CD4-positive, alpha-beta T cell (primary cell): ENCODE data around the gene ANGEL1. TPM values are rescaled to one million over a fixed set of nuclear protein-coding genes. Genes with fewer than 3 reads are reported as not detected.

Experiments used
- ATAC-seq: fragments of 200-7000 bp; cut with Tn5 transposase; one replicate; pipeline ENCODE4 v1.10.0; 2022; ENCODE audit warnings: mild to moderate bottlenecking; ENCODE audit not compliant: poor library complexity
- CTCF ChIA-PET: fragments of 350-600 bp; sonication (Branson Sonifier 250); formaldehyde crosslinking; loops from one replicate; lab custom pipeline; 2021; ENCODE audit warnings: antibody characterized with exemption, inconsistent platforms; lab: Charles Lee
- POLR2A ChIA-PET: fragments of 350-600 bp; sonication (Branson Sonifier 250); formaldehyde crosslinking; loops from one replicate; lab custom pipeline; 2021; ENCODE audit warnings: antibody characterized with exemption, inconsistent platforms; lab: Charles Lee
- DNase-seq, 14 experiments: peaks; one replicate each; pipeline ENCODE4 v3.0.0-alpha.2; 2013 to 2020; ENCODE audit warnings: mixed read lengths in 2 of 14
- H3K27ac ChIP-seq, 2 donors: one replicate each; pipeline versions ENCODE4 v1.5.1 to v1.7.0; 2013; ENCODE audit warnings: low read length in 2 of 2, low read depth in 1 of 2, mild to moderate bottlenecking in 1 of 2
- H3K27me3 ChIP-seq, 2 experiments: 1 replicate in 1 of 2; 2 replicates in 1 of 2; pipeline versions ENCODE4 v1.6.1 to v1.7.0; 2013; ENCODE audit warnings: low read length in 2 of 2, control low read depth in 1 of 2, mild to moderate bottlenecking in 1 of 2, moderate library complexity in 1 of 2; ENCODE audit not compliant: insufficient read depth in 2 of 2, control insufficient read depth in 1 of 2
- H3K36me3 ChIP-seq: one replicate; pipeline ENCODE4 v1.6.1; 2013; ENCODE audit warnings: low read length, control low read depth; ENCODE audit not compliant: insufficient read depth
- H3K4me1 ChIP-seq: one replicate; pipeline ENCODE4 v1.6.1; 2013; ENCODE audit warnings: low read length, control low read depth; ENCODE audit not compliant: insufficient read depth
- H3K4me3 ChIP-seq: one replicate; pipeline ENCODE4 v1.5.1; 2013; ENCODE audit warnings: mild to moderate bottlenecking, low read length, moderate library complexity
- H3K9me3 ChIP-seq, 2 experiments: 1 replicate in 1 of 2; 2 replicates in 1 of 2; pipeline versions ENCODE4 v1.6.1 to v1.7.0; 2013; ENCODE audit warnings: low read length in 2 of 2, mild to moderate bottlenecking in 2 of 2, control low read depth in 1 of 2, moderate library complexity in 1 of 2; ENCODE audit not compliant: control insufficient read depth in 1 of 2, insufficient read depth in 1 of 2
- H3K27ac Mint-ChIP-seq: one replicate; pipeline ENCODE4 v1.8.0; 2020; ENCODE audit warnings: mixed read lengths
- H3K27me3 Mint-ChIP-seq: one replicate; pipeline ENCODE4 v1.8.0; 2021; ENCODE audit warnings: mixed read lengths
- H3K36me3 Mint-ChIP-seq: one replicate; pipeline ENCODE4 v1.8.0; 2021; ENCODE audit warnings: low read depth, mixed read lengths
- H3K4me1 Mint-ChIP-seq: one replicate; pipeline ENCODE4 v1.8.0; 2021; ENCODE audit warnings: low read depth, mixed read lengths
- H3K4me3 Mint-ChIP-seq: one replicate; pipeline ENCODE4 v1.8.0; 2020; ENCODE audit warnings: mild to moderate bottlenecking, mixed read lengths
- H3K9me3 Mint-ChIP-seq: one replicate; pipeline ENCODE4 v1.8.0; 2020; ENCODE audit warnings: mixed read lengths
- intact Hi-C, 2 experiments: fragments of 100-400 bp; cut with DNase I in 1 of 2; cut with micrococcal nuclease in 1 of 2; formaldehyde crosslinking; loops; one replicate each; pipeline versions ENCODE4 v1.15.1 to v1.9.0; 2023 to 2025; cut with DNase I, micrococcal nuclease
- total RNA-seq, 174 experiments: library from RNA in 2 of 174; stranded (reverse) in 2 of 174; gene quantifications; one replicate each; pipeline ENCODE4 v1.2.3 and lab custom pipeline; 2021 to 2026
- TF ChIP-seq, protein P1 (sequence below): fragments of 200-600 bp; IDR thresholded peaks from one replicate; pipeline ENCODE4 v1.8.0; 2022; ENCODE audit warnings: antibody characterized with exemption, mild to moderate bottlenecking

The ANGEL1 gene
- total RNA-seq, 2 experiments from 2014 or later = 10.1 to 10.4 TPM

DNA sequence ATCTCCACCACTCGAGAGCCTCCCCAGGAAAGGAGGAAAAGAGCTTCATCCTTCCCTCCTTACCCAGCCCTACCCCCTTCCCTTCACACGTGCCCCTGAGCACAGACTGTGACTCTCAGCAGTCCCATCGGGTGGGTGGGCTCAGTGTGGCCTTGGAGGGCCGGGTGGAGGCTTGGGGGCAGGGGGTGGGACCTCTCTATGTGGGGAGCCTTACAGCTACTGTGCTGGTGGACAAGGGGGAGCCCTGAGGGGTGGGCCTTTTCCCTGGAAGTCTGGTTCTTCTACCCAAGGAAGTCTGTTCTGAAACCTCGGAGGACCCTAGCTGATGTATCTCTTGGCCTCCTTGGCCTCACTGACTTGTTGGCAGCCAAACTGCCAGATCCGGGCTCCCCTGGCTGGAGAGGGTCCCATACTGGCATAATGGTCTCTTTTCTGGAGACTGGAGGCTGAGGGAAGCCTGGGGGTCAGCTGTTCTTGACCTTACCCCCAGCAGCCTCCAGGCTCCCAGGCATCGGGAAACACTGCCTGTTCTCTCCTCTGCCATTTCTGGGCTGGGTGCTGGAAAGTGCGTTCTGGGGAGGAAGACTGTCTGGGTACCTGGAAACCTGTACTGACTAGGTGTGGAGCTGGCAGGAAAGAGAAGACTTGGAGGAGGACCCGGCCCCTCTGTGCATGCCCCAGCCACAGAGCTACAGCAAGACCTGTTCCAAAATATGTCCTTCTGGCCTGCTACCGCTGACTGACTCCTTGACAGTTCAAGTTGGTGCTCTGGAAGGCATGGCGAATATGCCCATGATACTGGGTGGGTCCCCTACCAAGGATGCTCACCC lies 43.8 kb downstream of the ANGEL1 start:
- no peaks in the 10 kb centered on the region for H3K27me3 Mint-ChIP-seq
- peaks cover 15% of the 10 kb centered on the region for H3K4me1 Mint-ChIP-seq
- POLR2A ChIA-PET = interaction anchor here (1.0 to 1.4 kb wide), 3 partner anchors 9 to 44 kb away, joined by 3 to 7 read pairs (median 4); partner anchors contain the start of gene ANGEL1
- Histone ChIP-seq H3K9me3 (no peaks in the 10 kb centered on the region), H3K27ac (peak overlapping the region; percentile 70 to 78), H3K4me1 (peaks cover 37% of the 10 kb centered on the region), H3K4me3 (peak overlapping the region; percentile 5), H3K27me3 (peaks cover 0 to 2% of the 10 kb centered on the region in 2 experiments), H3K36me3 (no peaks in the 10 kb centered on the region)
- H3K9me3 Mint-ChIP-seq = no peaks in the 10 kb centered on the region
- TF ChIP-seq, protein P1, sequence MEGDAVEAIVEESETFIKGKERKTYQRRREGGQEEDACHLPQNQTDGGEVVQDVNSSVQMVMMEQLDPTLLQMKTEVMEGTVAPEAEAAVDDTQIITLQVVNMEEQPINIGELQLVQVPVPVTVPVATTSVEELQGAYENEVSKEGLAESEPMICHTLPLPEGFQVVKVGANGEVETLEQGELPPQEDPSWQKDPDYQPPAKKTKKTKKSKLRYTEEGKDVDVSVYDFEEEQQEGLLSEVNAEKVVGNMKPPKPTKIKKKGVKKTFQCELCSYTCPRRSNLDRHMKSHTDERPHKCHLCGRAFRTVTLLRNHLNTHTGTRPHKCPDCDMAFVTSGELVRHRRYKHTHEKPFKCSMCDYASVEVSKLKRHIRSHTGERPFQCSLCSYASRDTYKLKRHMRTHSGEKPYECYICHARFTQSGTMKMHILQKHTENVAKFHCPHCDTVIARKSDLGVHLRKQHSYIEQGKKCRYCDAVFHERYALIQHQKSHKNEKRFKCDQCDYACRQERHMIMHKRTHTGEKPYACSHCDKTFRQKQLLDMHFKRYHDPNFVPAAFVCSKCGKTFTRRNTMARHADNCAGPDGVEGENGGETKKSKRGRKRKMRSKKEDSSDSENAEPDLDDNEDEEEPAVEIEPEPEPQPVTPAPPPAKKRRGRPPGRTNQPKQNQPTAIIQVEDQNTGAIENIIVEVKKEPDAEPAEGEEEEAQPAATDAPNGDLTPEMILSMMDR = no peak
- DNase-seq (no peak), ATAC-seq (no peak)
- peak overlapping the region; percentile 43 for H3K4me3 Mint-ChIP-seq
- CTCF ChIA-PET = interaction anchor here (1.1 to 1.2 kb wide), 2 partner anchors 16 to 58 kb away, joined by 4 read pairs; no protein-coding TSS in a partner anchor
- no peaks in the 10 kb centered on the region for H3K36me3 Mint-ChIP-seq
- H3K27ac Mint-ChIP-seq = peak overlapping the region; percentile 94
- intact Hi-C loops = loop anchor here in 1 of 2 experiments (2.0 to 5.0 kb wide), 2 partner anchors 42 to 57 kb away; no protein-coding TSS in a partner anchor

DNA sequence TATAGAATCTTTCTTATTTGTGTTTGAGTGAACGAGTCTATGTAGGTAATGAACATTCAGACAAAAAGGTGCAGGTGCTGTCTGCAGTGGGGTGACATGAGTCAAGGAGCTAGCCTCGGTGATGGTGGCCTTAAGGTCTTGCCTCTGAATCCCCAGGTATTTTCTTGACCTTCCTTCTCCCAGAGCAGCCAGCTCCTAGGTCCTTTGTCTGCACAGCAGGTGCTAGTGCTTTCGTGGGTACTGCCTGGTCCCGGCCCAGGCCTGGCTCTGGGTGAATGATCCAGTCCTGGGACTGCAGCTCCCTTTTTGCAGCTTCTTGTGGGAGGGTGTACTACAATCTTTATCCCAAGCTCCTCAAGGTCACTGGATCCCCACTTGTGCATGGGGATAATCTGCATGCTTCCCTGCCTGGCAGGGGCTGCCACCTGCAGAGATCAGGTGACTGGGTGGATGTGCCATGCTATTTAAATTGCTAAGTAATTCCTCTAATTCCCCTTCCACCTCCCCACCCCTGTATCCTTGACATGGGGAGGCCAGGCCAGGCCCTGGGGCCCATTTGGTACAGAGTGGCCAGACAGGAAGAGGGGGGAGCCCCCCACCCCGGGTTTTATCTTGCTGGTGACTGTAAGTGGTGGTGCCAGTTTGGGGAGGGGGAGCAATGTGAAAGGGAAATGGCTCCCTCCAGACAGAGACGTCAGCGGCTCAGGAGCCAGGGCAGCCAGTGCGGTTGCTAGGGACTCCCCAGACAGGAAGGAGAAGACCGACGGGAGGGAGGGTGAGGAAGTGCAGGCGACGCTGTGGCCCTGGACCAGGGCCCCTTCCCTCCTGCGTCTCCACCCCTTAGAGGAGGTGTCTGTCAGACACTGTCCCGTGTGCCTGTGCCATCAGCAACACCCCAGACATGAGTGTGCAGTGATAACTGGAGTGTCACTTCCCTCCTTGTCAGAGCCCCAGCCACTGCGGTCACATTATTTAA lies 44.7 kb downstream of the ANGEL1 start:
- peaks cover 24% of the 10 kb centered on the region for H3K4me1 Mint-ChIP-seq
- peak; percentile 37 to 98 (median 68) for DNase-seq
- peak; percentile 96 for ATAC-seq
- H3K36me3 Mint-ChIP-seq = no peaks in the 10 kb centered on the region
- H3K27ac ChIP-seq = peak overlapping the region; percentile 70 to 78
- H3K36me3 ChIP-seq = no peaks in the 10 kb centered on the region
- CTCF ChIA-PET = interaction anchor here (1.2 kb wide), 1 partner anchor 57 kb away, joined by 4 read pairs; no protein-coding TSS in a partner anchor
- H3K27me3 Mint-ChIP-seq = no peaks in the 10 kb centered on the region
- H3K9me3 Mint-ChIP-seq = no peaks in the 10 kb centered on the region
- POLR2A ChIA-PET = interaction anchor here (1.0 to 1.4 kb wide), 2 partner anchors 8 to 45 kb away, joined by 3 to 7 read pairs; partner anchors contain the start of gene ANGEL1
- intact Hi-C loops = loop anchor here in 1 of 2 experiments (2.0 to 5.0 kb wide), 2 partner anchors 43 to 56 kb away; no protein-coding TSS in a partner anchor
- TF ChIP-seq, protein P1 = no peak
- peak overlapping the region; percentile 94 for H3K27ac Mint-ChIP-seq
- peaks cover 0 to 2% of the 10 kb centered on the region in 2 experiments for H3K27me3 ChIP-seq
- peak overlapping the region; percentile 5 for H3K4me3 ChIP-seq
- peak overlapping the region; percentile 43 for H3K4me3 Mint-ChIP-seq
- no peaks in the 10 kb centered on the region for H3K9me3 ChIP-seq
- H3K4me1 ChIP-seq = peaks cover 38% of the 10 kb centered on the region
